GM10248 (cell line): ENCODE results near the gene NCBP2.
A peak's percentile ranks its signal among the peaks of the same experiment; 100 is the strongest.

Experiments
- CTCF ChIA-PET: fragments of 300-600 bp; sonication (Branson Sonifier 250); formaldehyde crosslinking; extraction: SDS; loops from one replicate; lab custom pipeline; 2021; ENCODE audit warnings: antibody characterized with exemption; lab: Yijun Ruan, JAX
- POLR2A ChIA-PET: fragments of 350-650 bp; sonication (Branson Sonifier 250); formaldehyde crosslinking; extraction: SDS; loops from one replicate; lab custom pipeline; 2020; ENCODE audit warnings: antibody characterized with exemption; lab: Yijun Ruan, JAX
- DNase-seq: peaks from one replicate; pipeline ENCODE4 v3.0.0; 2012; ENCODE audit errors: extremely low spot score
- TF ChIP-seq, protein P1 (sequence below): IDR thresholded peaks from 2 replicates; pipeline ENCODE4 v1.5.1; 2012; ENCODE audit warnings: mild to moderate bottlenecking, low read depth; ENCODE audit errors: extremely low read depth, missing control alignments, control extremely low read depth

Gene NCBP2

DNA sequence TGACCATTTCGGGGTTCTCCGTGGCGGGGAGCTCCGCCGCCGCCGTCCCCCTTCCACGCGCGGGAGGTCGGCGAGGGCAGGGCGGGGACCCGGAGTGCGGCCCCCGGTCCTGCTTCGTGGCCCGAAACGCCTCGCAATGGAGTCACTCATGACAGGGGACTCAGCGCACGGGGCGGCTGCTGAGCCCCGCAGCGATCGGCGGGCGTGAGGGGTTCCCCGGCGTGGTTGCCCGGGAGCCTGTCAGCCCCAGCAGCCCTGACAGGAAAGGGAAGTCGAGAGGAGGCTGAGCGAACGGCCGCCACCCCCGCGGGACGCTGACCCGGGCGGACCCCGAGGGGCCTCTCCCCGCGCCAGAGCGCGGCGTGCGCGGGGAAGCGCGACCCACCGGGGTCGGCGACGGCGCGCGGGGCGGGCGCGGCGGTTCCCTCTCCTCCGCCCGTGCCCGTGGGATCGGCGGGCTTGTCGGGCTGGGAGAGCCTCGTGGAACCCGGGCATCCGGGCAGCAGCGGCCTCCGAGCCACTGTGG lies 26.9 kb upstream of the NCBP2 start:
- DNase-seq: peak; percentile 78
- ChIA-PET CTCF (interaction anchor here (1.0 kb wide), 1 partner anchor 9 kb away, joined by 3 read pairs; no protein-coding TSS in a partner anchor), POLR2A (no interaction called here)
- TF ChIP-seq, protein P1, sequence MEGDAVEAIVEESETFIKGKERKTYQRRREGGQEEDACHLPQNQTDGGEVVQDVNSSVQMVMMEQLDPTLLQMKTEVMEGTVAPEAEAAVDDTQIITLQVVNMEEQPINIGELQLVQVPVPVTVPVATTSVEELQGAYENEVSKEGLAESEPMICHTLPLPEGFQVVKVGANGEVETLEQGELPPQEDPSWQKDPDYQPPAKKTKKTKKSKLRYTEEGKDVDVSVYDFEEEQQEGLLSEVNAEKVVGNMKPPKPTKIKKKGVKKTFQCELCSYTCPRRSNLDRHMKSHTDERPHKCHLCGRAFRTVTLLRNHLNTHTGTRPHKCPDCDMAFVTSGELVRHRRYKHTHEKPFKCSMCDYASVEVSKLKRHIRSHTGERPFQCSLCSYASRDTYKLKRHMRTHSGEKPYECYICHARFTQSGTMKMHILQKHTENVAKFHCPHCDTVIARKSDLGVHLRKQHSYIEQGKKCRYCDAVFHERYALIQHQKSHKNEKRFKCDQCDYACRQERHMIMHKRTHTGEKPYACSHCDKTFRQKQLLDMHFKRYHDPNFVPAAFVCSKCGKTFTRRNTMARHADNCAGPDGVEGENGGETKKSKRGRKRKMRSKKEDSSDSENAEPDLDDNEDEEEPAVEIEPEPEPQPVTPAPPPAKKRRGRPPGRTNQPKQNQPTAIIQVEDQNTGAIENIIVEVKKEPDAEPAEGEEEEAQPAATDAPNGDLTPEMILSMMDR: no peak

GRCh38 chr3:196968233-196969133 lies 26.2 kb upstream of the NCBP2 start, which contains the start of gene PIGZ:
Gene PIGZ (minus strand): TSS chr3:196968833. CDS start chr3:196952031, 16,802 bp downstream.
- CTCF ChIA-PET: no interaction called here
- DNase-seq: peak; percentile 81
- TF ChIP-seq, protein P1: no peak
- POLR2A ChIA-PET: interaction anchor here (0.6 kb wide), 1 partner anchor 329 kb away, joined by 9 read pairs; no protein-coding TSS in a partner anchor

- ChIA-PET CTCF (no interaction called here), POLR2A (interaction anchor here (0.6 kb wide), 1 partner anchor 330 kb away, joined by 9 read pairs; no protein-coding TSS in a partner anchor)
- no peak for DNase-seq
- TF ChIP-seq, protein P1: no peak
Measured at GRCh38 chr3:196967412-196968232, 25.3 kb upstream of the NCBP2 start.

DNA sequence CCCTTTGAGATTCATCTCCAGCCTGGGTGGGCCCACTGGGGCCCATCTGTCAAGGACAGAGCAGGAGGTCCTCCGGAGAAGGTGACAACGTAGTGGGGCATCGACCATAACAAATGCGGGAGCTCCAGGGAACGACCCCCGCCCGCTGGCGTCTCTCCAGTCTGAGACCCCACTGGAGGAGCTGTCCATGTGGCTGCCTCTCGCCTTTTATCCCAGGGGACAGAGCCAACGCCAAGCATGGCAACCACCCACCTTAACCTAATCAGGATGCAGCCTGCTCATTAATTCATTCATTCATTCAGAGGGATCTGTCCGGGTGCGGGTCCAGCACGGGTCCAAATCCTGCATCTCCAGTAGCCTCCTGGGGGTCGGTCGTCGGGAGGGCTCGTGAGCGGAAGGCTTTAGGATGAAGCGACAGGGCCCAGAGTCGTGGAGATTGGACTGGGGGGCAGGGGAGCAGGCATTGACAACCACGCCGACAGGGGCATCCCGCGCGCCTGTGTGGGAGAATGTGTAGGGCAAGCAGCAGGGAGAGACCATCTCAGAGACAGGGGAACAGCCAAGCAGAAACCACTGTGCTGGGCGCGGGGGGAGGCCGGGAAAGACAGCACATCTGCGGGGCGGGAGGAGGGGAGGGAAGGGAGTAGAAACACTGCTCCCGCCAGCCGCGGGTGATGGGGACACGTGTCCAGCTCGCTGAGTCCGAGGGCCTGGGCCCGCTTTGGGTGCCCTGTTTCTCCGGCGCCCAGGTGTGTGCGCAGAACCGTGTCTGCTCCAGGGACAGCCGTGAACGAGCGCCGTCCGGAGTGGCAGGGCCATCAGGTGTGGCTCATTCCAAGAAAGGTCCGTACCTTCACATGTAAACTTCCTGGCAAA lies 24.4 kb upstream of the NCBP2 start:
- no peak for DNase-seq
- TF ChIP-seq, protein P1: no peak
- CTCF ChIA-PET: interaction anchor here (1.2 kb wide), 1 partner anchor 25 kb away, joined by 3 read pairs; the partner anchor contains the start of gene NCBP2
- POLR2A ChIA-PET: no interaction called here

DNA sequence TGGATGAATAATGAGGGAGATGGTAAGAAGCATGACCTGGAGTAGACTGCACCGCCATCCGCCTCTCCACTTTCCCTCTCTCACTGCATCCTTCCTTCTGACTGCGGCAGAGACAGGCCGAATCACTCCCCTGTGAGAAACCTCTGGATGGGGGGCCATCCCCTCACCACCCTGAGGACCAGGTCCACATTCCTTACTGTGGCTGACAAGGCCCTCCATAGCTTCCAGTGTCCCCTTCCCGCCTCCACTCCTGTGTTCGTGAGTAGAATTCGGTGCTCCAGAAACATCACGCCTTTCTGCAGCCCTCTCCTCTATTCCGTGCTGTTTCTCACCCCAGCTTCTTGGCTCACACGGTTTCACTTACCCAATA lies 23.5 kb upstream of the NCBP2 start:
- DNase-seq: no peak
- TF ChIP-seq, protein P1: no peak
- ChIA-PET CTCF (interaction anchor here (0.9 to 1.2 kb wide), 2 partner anchors 24 to 221 kb away, joined by 3 read pairs; partner anchors contain the start of gene NCBP2), POLR2A (no interaction called here)
